Stimulated activated CD4-positive, alpha-beta T cell treated with anti-CD3 and anti-CD28 coated beads, Interleukin-15, amount 100 ng/mL, for 48 hours (primary cell): ENCODE results near the gene PPP1R15B.
"Not testable (repeated sequence)": the region's sequence is repeated elsewhere in the genome, so short reads cannot be mapped to it uniquely, and the experiment has no call there.

ENCODE experiments used
- DNase-seq, 2 donors: peaks; one replicate each; pipeline ENCODE4 v3.0.0-alpha.2; 2020; ENCODE audit warnings: low read depth in 2 of 2

PPP1R15B gene

GRCh38 chr1:204443871-204444581, 32.4 kb upstream of the PPP1R15B start:
- DNase-seq: peak in 1 of 2 donors; percentile 24

- DNase-seq: no peak
These were observed 31.6 kb upstream of the PPP1R15B start for GRCh38 chr1:204443260-204443619.

- no peak for DNase-seq
These were observed 31.0 kb upstream of the PPP1R15B start for GRCh38 chr1:204442376-204443259.

- no peak for DNase-seq
These were observed 29.9 kb upstream of the PPP1R15B start for GRCh38 chr1:204441558-204441957.

- DNase-seq: no peak
These were observed 28.2 kb upstream of the PPP1R15B start for GRCh38 chr1:204439621-204440375.

- DNase-seq: no peak
These were observed 27.0 kb upstream of the PPP1R15B start for GRCh38 chr1:204438628-204439027.

GRCh38 chr1:204437796-204438570, 26.4 kb upstream of the PPP1R15B start:
- no peak for DNase-seq

GRCh38 chr1:204435872-204436271, 24.3 kb upstream of the PPP1R15B start:
- no peak for DNase-seq

GRCh38 chr1:204435381-204435831, 23.8 kb upstream of the PPP1R15B start:
- no peak for DNase-seq

GRCh38 chr1:204434116-204434755, 22.6 kb upstream of the PPP1R15B start:
- DNase-seq: no peak

- no peak for DNase-seq
These were observed 21.1 kb upstream of the PPP1R15B start for GRCh38 chr1:204432708-204433107.

- peak; percentile 66 to 76 for DNase-seq
These were observed 19.9 kb upstream of the PPP1R15B start for GRCh38 chr1:204431310-204432184.

GRCh38 chr1:204429746-204430145, 18.1 kb upstream of the PPP1R15B start:
- DNase-seq: no peak

- no peak for DNase-seq
These were observed 15.5 kb upstream of the PPP1R15B start for GRCh38 chr1:204426971-204427701.

- DNase-seq: no peak
These were observed 14.9 kb upstream of the PPP1R15B start for GRCh38 chr1:204426474-204426873.

GRCh38 chr1:204426035-204426436, 14.4 kb upstream of the PPP1R15B start:
- no peak for DNase-seq

GRCh38 chr1:204424621-204425020, 13.0 kb upstream of the PPP1R15B start:
- no peak for DNase-seq

- DNase-seq: not testable (repeated sequence)
These were observed 10.6 kb upstream of the PPP1R15B start for GRCh38 chr1:204422061-204422705.

GRCh38 chr1:204421441-204421840, 9.8 kb upstream of the PPP1R15B start:
- DNase-seq: no peak
